ENCODE measurements around the gene CTPS1.

CTPS1 gene

DNA sequence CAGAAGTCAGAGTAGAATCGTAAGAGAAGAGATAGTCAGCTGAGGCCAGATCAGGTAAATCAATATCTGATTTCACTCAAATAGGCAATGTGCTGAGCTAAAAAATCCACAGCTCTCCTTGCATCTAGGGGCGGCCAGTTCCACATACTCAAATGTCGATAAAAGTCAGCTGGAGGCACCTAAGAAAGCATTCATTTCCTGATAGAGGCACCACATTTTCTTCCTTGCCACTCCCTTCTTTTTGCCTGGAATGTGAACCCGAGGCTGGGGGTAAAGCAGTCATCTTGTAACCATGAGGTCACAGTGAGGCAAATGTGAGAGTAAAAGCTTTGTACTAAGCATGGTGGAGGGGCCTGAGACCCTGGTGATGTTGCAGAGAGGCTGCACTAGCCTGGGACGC, 24.2 kb upstream of the CTPS1 start:
- H3K27me3 ChIP-seq (ENCODE audit: insufficient read depth, low read length, poor library complexity) = no peaks in the 10 kb centered on the region
- no peaks in the 10 kb centered on the region for H3K36me3 ChIP-seq (ENCODE audit: control insufficient read depth, insufficient read depth, low read length)
- H3K79me2 ChIP-seq (ENCODE audit: control insufficient read depth, insufficient read depth, low read length) = no peaks in the 10 kb centered on the region
- no peak for DNase-seq
- H2BK15ac ChIP-seq (replicated peaks; ENCODE audit: low read depth) = no peak overlapping the region
- no peak overlapping the region for H3K4me3 ChIP-seq (ENCODE audit: low read length)
- no peaks in the 10 kb centered on the region for H3K79me1 ChIP-seq (ENCODE audit: low read length)
- H3K23ac ChIP-seq (ENCODE audit: low read length) = no peak overlapping the region
- H3K4ac ChIP-seq (ENCODE audit: low read depth, low read length) = no peak overlapping the region
- H3K9ac ChIP-seq (ENCODE audit: low read length) = no peak overlapping the region
- H4K5ac ChIP-seq (ENCODE audit: low read length) = no peak overlapping the region
- no peak overlapping the region for H3K27ac ChIP-seq (ENCODE audit: low read depth, low read length)
- no CpG with 5 or more reads among the region's 5 CpGs for WGBS (ENCODE audit: extremely low coverage, insufficient coverage, low lambda C conversion rate)
- H3K4me2 ChIP-seq (ENCODE audit: low read length) = no peak overlapping the region
- no peak overlapping the region for H3K18ac ChIP-seq (ENCODE audit: low read length)
- H3K56ac ChIP-seq (ENCODE audit: low read length) = no peak overlapping the region
- H3K4me1 ChIP-seq (ENCODE audit: control insufficient read depth, low read depth, low read length) = no peaks in the 10 kb centered on the region
- H4K8ac ChIP-seq (ENCODE audit: low read depth, low read length) = no peak overlapping the region
- H2BK120ac ChIP-seq (ENCODE audit: low read depth, low read length) = no peak overlapping the region
- H2BK5ac ChIP-seq (ENCODE audit: low read length) = no peak overlapping the region
- H2AK5ac ChIP-seq (ENCODE audit: low read length) = no peak overlapping the region

DNA sequence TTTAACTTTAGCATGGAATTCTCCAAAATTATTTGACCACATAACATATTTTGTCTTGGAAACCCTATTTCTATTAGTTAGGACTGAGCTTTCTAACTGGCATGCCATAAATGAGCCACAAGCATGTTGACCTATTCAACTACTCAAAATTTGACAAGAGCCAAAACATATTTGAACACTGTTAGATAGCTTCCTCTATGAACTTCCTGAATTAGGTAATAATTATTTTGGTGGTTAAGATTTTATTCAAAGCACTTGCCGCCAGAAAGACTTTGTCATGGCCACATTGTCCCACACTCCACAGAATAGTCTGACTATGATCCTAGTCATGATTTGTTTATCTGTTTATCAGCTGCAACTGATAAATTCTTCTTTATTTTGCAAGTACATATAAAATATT, 23.1 kb upstream of the CTPS1 start:
- Histone ChIP-seq H2BK5ac (ENCODE audit: low read length) (no peak overlapping the region), H3K4me1 (ENCODE audit: control insufficient read depth, low read depth, low read length) (no peaks in the 10 kb centered on the region), H4K8ac (ENCODE audit: low read depth, low read length) (no peak overlapping the region), H3K4ac (ENCODE audit: low read depth, low read length) (no peak overlapping the region), H3K27me3 (ENCODE audit: insufficient read depth, low read length, poor library complexity) (no peaks in the 10 kb centered on the region), H3K9ac (ENCODE audit: low read length) (no peak overlapping the region), H4K5ac (ENCODE audit: low read length) (no peak overlapping the region), H3K56ac (ENCODE audit: low read length) (no peak overlapping the region), H2BK15ac (replicated peaks; ENCODE audit: low read depth) (no peak overlapping the region), H3K4me2 (ENCODE audit: low read length) (no peak overlapping the region), H3K23ac (ENCODE audit: low read length) (no peak overlapping the region), H2AK5ac (ENCODE audit: low read length) (no peak overlapping the region), H3K79me2 (ENCODE audit: control insufficient read depth, insufficient read depth, low read length) (no peaks in the 10 kb centered on the region), H3K36me3 (ENCODE audit: control insufficient read depth, insufficient read depth, low read length) (no peaks in the 10 kb centered on the region), H3K4me3 (ENCODE audit: low read length) (no peak overlapping the region), H3K27ac (ENCODE audit: low read depth, low read length) (no peak overlapping the region), H2BK120ac (ENCODE audit: low read depth, low read length) (no peak overlapping the region), H3K18ac (ENCODE audit: low read length) (no peak overlapping the region), H3K79me1 (ENCODE audit: low read length) (no peaks in the 10 kb centered on the region)
- WGBS (ENCODE audit: extremely low coverage, insufficient coverage, low lambda C conversion rate) = no CpG with 5 or more reads among the region's 1 CpG
- no peak for DNase-seq

DNA sequence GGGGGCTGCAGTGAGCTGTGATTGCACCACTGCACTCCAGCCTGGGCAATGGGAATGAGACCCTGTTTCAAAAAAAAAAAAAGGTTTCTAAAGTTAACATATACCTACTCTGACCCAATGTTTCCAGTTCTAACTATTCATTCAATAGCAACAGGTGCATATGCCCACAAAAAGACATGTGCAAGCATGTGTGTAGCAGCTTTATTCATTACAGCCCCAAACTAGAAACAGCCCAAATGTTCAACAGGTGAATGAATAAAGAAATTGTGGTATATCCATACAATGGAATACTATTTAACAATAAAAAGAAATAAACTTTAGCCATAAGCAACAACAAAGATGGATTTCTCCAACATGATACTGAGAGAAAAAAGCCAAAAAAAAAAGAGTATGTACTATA, 21.3 kb upstream of the CTPS1 start:
- Histone ChIP-seq H2BK5ac (ENCODE audit: low read length) (no peak overlapping the region), H3K79me1 (ENCODE audit: low read length) (no peaks in the 10 kb centered on the region), H3K27ac (ENCODE audit: low read depth, low read length) (no peak overlapping the region), H3K36me3 (ENCODE audit: control insufficient read depth, insufficient read depth, low read length) (no peaks in the 10 kb centered on the region), H2BK15ac (replicated peaks; ENCODE audit: low read depth) (no peak overlapping the region), H3K9ac (ENCODE audit: low read length) (no peak overlapping the region), H3K4me1 (ENCODE audit: control insufficient read depth, low read depth, low read length) (no peaks in the 10 kb centered on the region), H3K56ac (ENCODE audit: low read length) (no peak overlapping the region), H3K4ac (ENCODE audit: low read depth, low read length) (no peak overlapping the region), H2BK120ac (ENCODE audit: low read depth, low read length) (no peak overlapping the region), H2AK5ac (ENCODE audit: low read length) (no peak overlapping the region), H3K18ac (ENCODE audit: low read length) (no peak overlapping the region), H3K4me3 (ENCODE audit: low read length) (no peak overlapping the region), H3K27me3 (ENCODE audit: insufficient read depth, low read length, poor library complexity) (no peaks in the 10 kb centered on the region), H3K79me2 (ENCODE audit: control insufficient read depth, insufficient read depth, low read length) (no peaks in the 10 kb centered on the region), H3K23ac (ENCODE audit: low read length) (no peak overlapping the region), H4K5ac (ENCODE audit: low read length) (no peak overlapping the region), H3K4me2 (ENCODE audit: low read length) (no peak overlapping the region), H4K8ac (ENCODE audit: low read depth, low read length) (no peak overlapping the region)
- no peak for DNase-seq

GRCh38 chr1:40965531-40965930, 14.0 kb upstream of the CTPS1 start:
- Histone ChIP-seq H3K23ac (ENCODE audit: low read length) (no peak overlapping the region), H2BK5ac (ENCODE audit: low read length) (no peak overlapping the region), H3K9ac (ENCODE audit: low read length) (no peak overlapping the region), H3K4me2 (ENCODE audit: low read length) (no peak overlapping the region), H3K4me3 (ENCODE audit: low read length) (no peak overlapping the region), H3K79me1 (ENCODE audit: low read length) (no peaks in the 10 kb centered on the region), H3K4ac (ENCODE audit: low read depth, low read length) (no peak overlapping the region), H2AK5ac (ENCODE audit: low read length) (no peak overlapping the region), H3K79me2 (ENCODE audit: control insufficient read depth, insufficient read depth, low read length) (no peaks in the 10 kb centered on the region), H3K56ac (ENCODE audit: low read length) (no peak overlapping the region), H3K4me1 (ENCODE audit: control insufficient read depth, low read depth, low read length) (peaks cover 3% of the 10 kb centered on the region), H4K8ac (ENCODE audit: low read depth, low read length) (no peak overlapping the region), H2BK120ac (ENCODE audit: low read depth, low read length) (no peak overlapping the region), H4K5ac (ENCODE audit: low read length) (no peak overlapping the region), H3K36me3 (ENCODE audit: control insufficient read depth, insufficient read depth, low read length) (no peaks in the 10 kb centered on the region), H3K27ac (ENCODE audit: low read depth, low read length) (no peak overlapping the region), H3K27me3 (ENCODE audit: insufficient read depth, low read length, poor library complexity) (no peaks in the 10 kb centered on the region), H2BK15ac (replicated peaks; ENCODE audit: low read depth) (no peak overlapping the region), H3K18ac (ENCODE audit: low read length) (no peak overlapping the region)
- no CpG with 5 or more reads among the region's 10 CpGs for WGBS (ENCODE audit: extremely low coverage, insufficient coverage, low lambda C conversion rate)
- DNase-seq = no peak

GRCh38 chr1:40966417-40966816, 13.1 kb upstream of the CTPS1 start:
- no peak overlapping the region for H3K56ac ChIP-seq (ENCODE audit: low read length)
- no peak overlapping the region for H3K4me3 ChIP-seq (ENCODE audit: low read length)
- no peak for DNase-seq
- H3K4me2 ChIP-seq (ENCODE audit: low read length) = no peak overlapping the region
- H3K4ac ChIP-seq (ENCODE audit: low read depth, low read length) = no peak overlapping the region
- H3K79me2 ChIP-seq (ENCODE audit: control insufficient read depth, insufficient read depth, low read length) = no peaks in the 10 kb centered on the region
- H4K5ac ChIP-seq (ENCODE audit: low read length) = no peak overlapping the region
- no peak overlapping the region for H2AK5ac ChIP-seq (ENCODE audit: low read length)
- H3K27ac ChIP-seq (ENCODE audit: low read depth, low read length) = no peak overlapping the region
- no peak overlapping the region for H3K9ac ChIP-seq (ENCODE audit: low read length)
- H3K79me1 ChIP-seq (ENCODE audit: low read length) = no peaks in the 10 kb centered on the region
- no peak overlapping the region for H2BK15ac ChIP-seq (replicated peaks; ENCODE audit: low read depth)
- H4K8ac ChIP-seq (ENCODE audit: low read depth, low read length) = no peak overlapping the region
- H3K27me3 ChIP-seq (ENCODE audit: insufficient read depth, low read length, poor library complexity) = no peaks in the 10 kb centered on the region
- H2BK5ac ChIP-seq (ENCODE audit: low read length) = no peak overlapping the region
- H3K4me1 ChIP-seq (ENCODE audit: control insufficient read depth, low read depth, low read length) = peaks cover 3% of the 10 kb centered on the region
- H3K23ac ChIP-seq (ENCODE audit: low read length) = no peak overlapping the region
- H3K18ac ChIP-seq (ENCODE audit: low read length) = no peak overlapping the region
- H2BK120ac ChIP-seq (ENCODE audit: low read depth, low read length) = no peak overlapping the region
- H3K36me3 ChIP-seq (ENCODE audit: control insufficient read depth, insufficient read depth, low read length) = no peaks in the 10 kb centered on the region
- no CpG with 5 or more reads among the region's 4 CpGs for WGBS (ENCODE audit: extremely low coverage, insufficient coverage, low lambda C conversion rate)

DNA sequence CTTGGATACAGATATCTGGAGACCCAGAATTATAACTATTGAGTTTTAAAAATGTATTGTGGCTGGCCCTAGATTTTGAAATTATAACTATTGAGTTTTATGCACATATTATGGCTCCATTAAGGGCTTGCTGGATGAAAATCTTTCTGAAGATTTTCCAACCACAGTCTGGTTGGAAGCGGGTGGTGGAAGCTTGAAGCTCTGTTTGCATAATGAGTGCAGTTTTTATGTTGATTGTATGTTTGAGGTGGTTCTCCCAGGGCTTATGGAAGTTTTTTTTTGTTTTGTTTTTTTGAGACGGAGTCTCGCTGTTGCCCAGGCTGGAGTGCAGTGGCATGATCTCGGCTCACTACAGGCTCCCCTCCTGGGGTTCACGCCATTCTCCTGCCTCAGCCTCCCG, 10.1 kb upstream of the CTPS1 start:
- H3K9ac ChIP-seq (ENCODE audit: low read length) = no peak overlapping the region
- no peak overlapping the region for H3K27ac ChIP-seq (ENCODE audit: low read depth, low read length)
- no peaks in the 10 kb centered on the region for H3K79me1 ChIP-seq (ENCODE audit: low read length)
- H2BK5ac ChIP-seq (ENCODE audit: low read length) = no peak overlapping the region
- no peak overlapping the region for H4K8ac ChIP-seq (ENCODE audit: low read depth, low read length)
- H2BK120ac ChIP-seq (ENCODE audit: low read depth, low read length) = no peak overlapping the region
- no peaks in the 10 kb centered on the region for H3K79me2 ChIP-seq (ENCODE audit: control insufficient read depth, insufficient read depth, low read length)
- no peak overlapping the region for H2BK15ac ChIP-seq (replicated peaks; ENCODE audit: low read depth)
- no peak for DNase-seq
- no peaks in the 10 kb centered on the region for H3K27me3 ChIP-seq (ENCODE audit: insufficient read depth, low read length, poor library complexity)
- peaks cover 3% of the 10 kb centered on the region for H3K4me1 ChIP-seq (ENCODE audit: control insufficient read depth, low read depth, low read length)
- H3K36me3 ChIP-seq (ENCODE audit: control insufficient read depth, insufficient read depth, low read length) = no peaks in the 10 kb centered on the region
- H3K4me3 ChIP-seq (ENCODE audit: low read length) = no peak overlapping the region
- H3K4ac ChIP-seq (ENCODE audit: low read depth, low read length) = no peak overlapping the region
- H3K56ac ChIP-seq (ENCODE audit: low read length) = no peak overlapping the region
- no peak overlapping the region for H3K23ac ChIP-seq (ENCODE audit: low read length)
- H3K18ac ChIP-seq (ENCODE audit: low read length) = no peak overlapping the region
- no peak overlapping the region for H4K5ac ChIP-seq (ENCODE audit: low read length)
- WGBS (ENCODE audit: extremely low coverage, insufficient coverage, low lambda C conversion rate) = no CpG with 5 or more reads among the region's 6 CpGs
- no peak overlapping the region for H3K4me2 ChIP-seq (ENCODE audit: low read length)
- no peak overlapping the region for H2AK5ac ChIP-seq (ENCODE audit: low read length)

All from mesendoderm (in vitro differentiated cells).